GM18520 (cell line): ENCODE results near the gene LRRC3B.

Source experiments
- ATAC-seq: cut with Tn5 transposase; IDR thresholded peaks from one replicate; pipeline ENCODE4 v1.9.1; 2021; ENCODE audit not compliant: unreplicated experiment

The LRRC3B gene

DNA sequence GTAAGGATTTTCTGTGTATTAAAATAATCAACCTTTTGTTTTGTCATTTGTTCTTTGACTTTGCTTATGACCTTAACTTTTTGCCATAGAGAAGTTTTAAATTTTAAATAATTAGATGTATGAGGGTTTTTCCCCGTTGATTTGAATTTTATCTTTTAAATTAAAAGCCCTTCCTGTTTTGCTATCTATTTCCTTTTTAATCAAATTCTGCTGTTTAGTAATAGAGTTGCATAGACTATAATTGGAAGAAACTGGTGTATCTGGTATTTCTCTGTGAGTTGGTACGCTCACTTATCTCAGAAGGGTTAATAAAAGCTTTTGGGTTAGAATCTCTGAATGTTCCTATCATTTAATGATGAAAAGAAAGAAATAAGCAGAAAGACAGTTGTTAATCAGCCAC lies 82.2 kb downstream of the LRRC3B start:
- no peak for ATAC-seq

DNA sequence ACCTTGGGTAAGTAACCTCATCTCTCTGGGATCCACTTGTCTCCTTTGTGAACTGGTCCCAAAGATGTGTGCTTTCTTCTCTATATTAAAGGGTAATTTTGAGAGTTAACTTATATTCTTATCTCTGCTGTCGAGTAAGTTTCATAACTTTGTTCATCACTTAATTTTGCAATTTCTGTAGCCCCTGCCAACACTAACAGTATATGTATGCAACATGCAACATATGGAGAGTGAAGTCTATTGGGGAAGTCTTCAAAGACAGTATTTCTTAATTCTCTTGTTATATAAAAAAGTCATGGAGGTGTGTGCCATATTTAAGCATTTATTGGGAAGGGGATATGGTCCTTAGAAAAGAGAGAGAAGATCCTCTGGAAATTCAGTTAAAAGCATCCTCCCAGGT lies 85.9 kb downstream of the LRRC3B start:
- ATAC-seq = no peak

DNA sequence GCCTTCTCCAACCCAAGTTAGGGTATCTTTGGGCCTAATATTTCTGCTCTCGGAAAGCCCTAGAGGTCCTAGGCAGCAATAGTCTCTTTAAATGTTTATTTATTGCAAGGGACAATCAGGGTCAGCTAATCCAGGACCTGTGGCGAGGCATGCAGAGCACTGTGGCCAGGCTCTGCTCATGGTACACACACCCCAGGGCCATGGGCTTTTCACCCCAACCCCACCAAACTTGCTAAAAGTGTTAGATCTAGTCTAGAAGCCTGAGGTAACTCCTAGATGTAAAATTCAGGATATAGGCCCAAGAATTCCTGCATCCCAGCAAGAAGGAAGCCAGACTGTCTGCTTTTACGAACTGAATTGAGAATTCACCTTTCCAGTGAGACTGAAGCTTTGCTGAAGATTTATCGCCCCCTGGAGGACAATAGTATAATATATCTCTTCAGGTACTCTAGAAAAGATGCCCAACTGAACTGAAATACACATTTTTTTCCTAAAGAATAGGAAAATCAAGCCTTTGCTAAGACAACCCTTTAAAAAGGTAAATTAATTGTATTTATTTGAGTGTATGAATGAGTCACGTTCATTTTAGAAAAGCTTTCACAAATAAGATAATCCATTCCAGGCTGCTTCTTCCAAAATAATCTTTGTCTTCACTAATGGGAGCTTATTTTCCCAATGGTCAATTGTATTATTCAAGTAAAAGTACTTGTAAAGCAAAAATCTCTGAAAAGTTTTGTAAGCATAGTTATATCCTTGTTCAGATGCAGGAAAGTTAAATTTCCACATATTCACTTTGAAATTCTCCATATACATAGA lies 89.8 kb downstream of the LRRC3B start:
- ATAC-seq = peak; percentile 59

DNA sequence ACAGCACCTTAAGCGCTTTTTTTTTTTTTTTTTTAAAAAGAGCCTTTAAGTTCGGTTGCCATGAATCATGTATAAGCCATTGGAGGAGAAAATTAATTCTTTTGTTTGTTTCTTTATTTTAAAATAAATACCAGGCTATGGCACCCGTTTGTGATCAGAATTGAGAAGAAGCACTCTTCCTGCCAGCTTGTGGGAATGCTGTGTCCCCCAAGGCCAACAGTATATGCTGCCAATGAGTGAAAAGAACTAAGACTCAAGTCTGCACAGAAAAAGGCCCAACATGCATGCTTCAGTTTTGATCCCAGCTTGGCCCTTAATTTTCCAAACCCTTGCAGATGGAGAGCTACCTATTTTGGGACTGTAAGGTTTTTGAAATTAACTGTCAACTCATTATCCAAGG lies 90.5 kb downstream of the LRRC3B start:
- ATAC-seq = no peak

DNA sequence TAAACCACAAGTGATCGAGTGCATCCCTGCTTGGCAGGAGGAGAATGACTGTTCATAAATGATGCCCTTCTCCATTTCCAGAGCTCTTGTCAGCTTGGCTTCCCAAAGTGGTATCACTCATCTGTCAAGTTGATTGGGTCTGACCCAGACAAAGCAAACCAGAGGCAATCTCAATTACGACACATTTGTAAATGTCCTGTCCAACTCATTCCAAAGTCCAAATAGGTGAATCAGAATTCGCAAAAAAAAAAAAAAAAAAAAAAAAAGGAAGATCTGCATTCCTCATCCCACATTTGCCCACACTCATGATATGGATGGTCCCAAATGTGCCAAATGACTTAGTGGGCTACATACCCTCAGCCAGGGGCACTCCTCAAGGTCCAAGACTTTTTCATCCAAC lies 91.9 kb downstream of the LRRC3B start:
- ATAC-seq = no peak

DNA sequence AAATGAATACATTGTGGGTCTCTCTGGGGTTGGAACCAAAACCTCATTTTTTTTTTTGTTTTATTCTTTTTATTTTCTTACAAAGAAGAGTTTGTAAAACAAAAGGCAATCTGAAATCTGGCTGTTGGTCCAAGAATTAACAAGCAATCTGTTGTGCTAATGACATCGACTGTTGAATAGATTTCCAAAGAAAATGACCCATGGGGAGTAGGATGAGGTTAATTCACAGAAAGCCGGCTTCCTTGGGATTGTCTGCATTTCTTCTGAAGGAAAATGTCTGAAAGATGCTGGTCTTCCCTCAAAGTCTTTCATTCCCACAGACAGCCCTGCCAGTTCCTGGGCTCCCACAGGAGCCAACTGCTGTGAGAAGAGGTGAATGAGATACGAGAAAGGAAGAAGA lies 92.9 kb downstream of the LRRC3B start:
- no peak for ATAC-seq

DNA sequence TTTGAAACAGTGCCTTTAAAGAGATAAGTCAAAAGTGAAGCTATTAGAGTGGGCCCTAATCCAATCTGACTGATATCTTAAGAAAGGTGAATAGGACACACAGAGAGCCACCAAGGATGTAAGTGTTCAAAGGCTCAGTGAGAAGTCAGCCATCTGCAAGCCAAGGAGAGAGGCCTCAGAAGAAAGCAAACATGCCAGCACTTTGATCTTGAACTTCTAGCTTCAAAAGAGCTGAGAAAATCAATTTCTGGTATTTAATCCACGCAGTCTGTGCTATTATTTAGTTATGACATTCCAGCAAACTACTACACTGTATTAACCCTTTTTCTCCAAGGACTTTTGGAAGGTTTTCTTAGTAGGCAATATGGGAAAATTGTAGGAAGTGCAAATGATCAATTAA lies 95.7 kb downstream of the LRRC3B start:
- no peak for ATAC-seq

DNA sequence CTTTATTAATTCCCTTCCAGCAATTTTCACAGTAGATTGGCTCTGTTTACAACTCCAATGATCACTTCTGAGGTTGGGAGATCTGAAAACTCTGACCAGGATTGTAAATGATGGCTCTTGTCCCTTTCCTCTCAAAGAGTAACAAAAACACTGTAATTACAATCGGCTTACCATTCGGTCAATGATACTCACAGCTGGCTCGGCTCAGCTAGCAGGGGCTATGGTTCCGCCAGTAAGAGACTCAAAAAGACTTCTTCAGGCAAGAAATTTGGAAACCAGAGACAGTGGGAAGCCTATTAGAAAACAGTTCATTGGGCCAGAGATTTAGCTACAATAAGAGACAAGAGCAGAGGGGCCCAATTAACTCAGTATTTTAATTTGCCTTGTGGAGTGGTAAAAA lies 96.6 kb downstream of the LRRC3B start:
- ATAC-seq = no peak

DNA sequence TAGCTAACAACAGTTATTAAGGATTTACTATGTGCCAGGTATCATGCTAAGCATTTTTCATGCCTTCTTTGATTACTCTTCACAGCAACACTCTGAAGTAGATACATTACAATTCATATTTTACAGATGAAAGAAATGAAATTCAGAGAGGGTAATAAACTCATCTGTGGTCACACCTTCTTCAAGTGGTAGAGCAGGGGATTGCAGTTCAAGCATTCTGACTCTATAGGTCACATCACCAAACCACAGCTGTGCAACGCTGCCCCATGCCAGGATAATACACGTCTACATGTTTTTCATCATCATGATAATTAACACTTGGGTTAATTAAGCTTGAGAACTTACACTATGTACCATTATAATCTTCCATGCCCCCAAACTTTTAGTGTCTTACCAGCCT lies 98.5 kb downstream of the LRRC3B start:
- ATAC-seq = no peak

DNA sequence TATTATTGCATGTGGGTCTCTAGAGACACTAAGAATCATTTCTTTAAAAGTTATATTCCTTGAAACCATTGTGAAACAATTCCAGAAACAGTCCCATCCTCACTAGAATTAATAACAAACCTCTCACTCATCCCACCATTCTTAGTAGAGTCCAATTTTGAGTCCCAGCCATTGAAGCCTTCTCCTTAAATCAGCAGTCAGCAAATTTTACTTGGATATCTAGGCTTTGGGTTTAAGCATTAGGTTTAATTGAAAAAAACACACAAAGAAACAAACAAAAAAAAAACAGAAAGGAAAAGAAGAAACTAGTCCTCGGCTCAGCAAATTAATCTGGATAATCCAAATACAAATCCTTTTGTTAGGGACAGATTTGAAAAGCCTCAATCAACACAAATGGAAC lies 109.3 kb downstream of the LRRC3B start:
- ATAC-seq = no peak

DNA sequence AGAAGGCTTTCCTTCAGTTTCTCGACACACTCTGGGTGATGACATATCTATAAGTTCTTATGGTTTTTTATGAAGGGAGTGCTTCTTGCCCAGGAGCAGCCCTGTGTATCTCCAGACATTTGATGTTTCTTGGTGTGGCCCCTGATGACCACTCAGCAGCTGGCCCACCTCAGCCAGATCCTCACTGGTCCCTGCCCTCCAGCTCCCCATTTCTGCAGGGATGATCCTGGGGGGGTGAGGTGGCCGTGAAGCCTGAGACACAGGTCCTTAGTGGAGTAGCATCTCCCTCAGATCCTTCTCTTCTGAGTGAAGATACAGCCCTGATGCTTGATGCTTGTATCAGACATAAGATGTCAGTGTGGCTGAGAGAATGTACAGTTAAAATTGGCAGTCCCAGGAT lies 127.7 kb downstream of the LRRC3B start:
- ATAC-seq = no peak

DNA sequence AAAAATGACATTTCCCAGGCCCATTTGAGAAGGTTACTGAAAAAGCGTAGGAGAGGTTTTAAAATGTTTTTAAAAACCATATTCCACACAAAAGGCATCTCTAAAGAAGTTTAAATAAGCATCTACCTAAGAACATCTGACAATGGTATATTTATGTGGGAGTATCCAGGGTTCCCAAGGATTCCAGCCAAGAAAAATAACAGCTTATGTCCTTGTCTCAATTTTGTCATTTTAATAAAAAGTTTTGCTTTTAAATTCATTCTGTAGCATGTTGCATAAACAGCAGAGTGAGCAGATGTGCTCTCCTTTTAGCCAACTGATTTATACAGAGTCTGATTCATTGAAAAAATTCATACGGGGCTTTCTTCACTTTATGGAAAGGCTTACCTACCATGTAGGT lies 129.9 kb downstream of the LRRC3B start:
- ATAC-seq = no peak

DNA sequence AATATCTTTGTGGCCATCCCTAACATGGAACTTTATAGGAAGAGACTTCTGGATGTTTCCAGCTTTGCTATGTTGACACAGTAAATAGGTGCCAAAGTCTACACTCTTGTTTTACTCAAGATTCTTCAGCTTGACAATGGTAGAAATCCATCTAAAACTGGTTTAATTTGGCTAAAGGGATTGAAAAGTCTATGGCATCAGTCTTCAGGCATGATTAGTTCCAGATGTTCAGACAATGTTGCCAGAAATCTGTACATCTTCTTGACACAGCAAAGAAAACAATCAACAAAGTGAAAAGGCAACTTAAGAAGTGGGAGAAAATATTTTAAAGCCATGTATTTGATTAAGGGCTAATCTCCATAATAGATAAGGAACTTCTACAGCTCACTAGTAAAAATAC lies 130.5 kb downstream of the LRRC3B start:
- no peak for ATAC-seq

DNA sequence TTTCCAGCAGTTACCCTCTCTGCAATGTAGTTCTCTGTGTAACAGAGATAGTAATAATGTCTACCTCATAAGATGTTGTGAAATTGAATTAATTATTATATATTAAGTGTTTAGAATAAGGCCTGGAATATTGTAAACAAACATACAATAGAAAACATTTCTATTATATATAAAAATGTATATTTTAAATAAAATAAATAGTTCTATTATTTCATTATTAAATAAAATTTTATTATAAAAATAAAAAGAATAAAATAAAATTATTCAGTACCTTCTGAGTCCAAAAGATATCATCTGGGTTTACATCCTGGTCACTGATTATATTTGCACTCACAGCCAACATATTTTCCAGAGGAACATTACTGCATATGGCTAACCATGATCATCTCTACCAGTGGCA lies 135.4 kb downstream of the LRRC3B start:
- no peak for ATAC-seq
